IPS-15b (cell line): Measurements from ENCODE around the gene GLIS1.

ENCODE experiments used
- H3K27me3 ChIP-seq: one replicate; pipeline ENCODE4 v1.6.1; 2013; ENCODE audit warnings: low read length; ENCODE audit not compliant: control insufficient read depth, insufficient read depth
- H3K36me3 ChIP-seq: one replicate; pipeline ENCODE4 v1.6.1; 2013; ENCODE audit warnings: low read length; ENCODE audit not compliant: control insufficient read depth, insufficient read depth
- H3K4me1 ChIP-seq: one replicate; pipeline ENCODE4 v1.6.1; 2013; ENCODE audit warnings: mild to moderate bottlenecking, low read length; ENCODE audit not compliant: control insufficient read depth, insufficient read depth
- H3K4me3 ChIP-seq: one replicate; pipeline ENCODE4 v1.5.1; 2013; ENCODE audit warnings: low read depth, low read length
- H3K9ac ChIP-seq: one replicate; pipeline ENCODE4 v1.6.1; 2013; ENCODE audit warnings: low read depth, mild to moderate bottlenecking, low read length
- H3K9me3 ChIP-seq: one replicate; pipeline ENCODE4 v1.6.1; 2013; ENCODE audit warnings: mild to moderate bottlenecking, low read length; ENCODE audit not compliant: control insufficient read depth, insufficient read depth

The GLIS1 gene

DNA sequence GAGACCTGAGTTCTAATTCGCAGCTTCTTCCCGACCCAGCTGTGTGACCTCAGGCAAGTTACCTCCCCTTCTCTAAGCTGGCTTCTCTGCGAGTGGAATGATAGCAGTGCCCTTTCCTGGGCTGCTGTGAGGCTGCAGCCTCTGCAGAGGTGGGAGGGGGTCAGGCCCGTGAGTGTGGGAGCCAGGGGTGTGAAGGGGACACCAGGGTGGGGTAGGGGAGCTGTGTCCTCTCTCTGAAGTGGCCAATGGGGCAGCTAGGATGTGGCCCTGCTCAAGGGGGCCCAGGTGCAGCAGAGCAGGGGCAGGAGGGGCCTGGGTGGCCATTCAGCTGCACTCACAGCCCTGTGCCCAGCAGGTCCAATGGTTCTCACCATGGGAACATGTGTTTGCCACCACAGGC, 255.3 kb downstream of the GLIS1 start:
- no peaks in the 10 kb centered on the region for H3K36me3 ChIP-seq
- no peak overlapping the region for H3K4me3 ChIP-seq
- H3K27me3 ChIP-seq = no peaks in the 10 kb centered on the region
- no peaks in the 10 kb centered on the region for H3K9me3 ChIP-seq
- no peaks in the 10 kb centered on the region for H3K4me1 ChIP-seq
- no peak overlapping the region for H3K9ac ChIP-seq

DNA sequence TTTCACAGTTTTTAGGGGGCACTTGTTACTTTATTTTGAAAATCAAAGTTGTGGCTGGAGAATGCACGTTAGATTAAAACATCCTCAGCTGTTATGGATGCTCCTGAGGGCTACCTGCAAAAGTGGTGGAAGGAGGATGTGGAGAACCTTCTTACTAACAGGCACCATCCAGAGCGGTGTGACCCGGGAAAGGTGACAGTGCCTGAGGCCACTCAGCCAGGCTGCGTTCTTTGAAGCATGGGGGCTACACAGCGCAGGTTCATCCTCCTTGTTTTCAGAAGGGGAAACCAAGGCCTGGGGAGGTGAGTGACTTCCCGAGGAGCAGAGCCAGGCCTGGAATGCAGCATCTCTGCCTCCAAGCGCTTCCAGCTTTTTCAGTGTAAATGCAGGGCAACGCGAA, 255.8 kb downstream of the GLIS1 start:
- H3K4me1 ChIP-seq = no peaks in the 10 kb centered on the region
- no peak overlapping the region for H3K4me3 ChIP-seq
- no peaks in the 10 kb centered on the region for H3K9me3 ChIP-seq
- H3K9ac ChIP-seq = no peak overlapping the region
- H3K27me3 ChIP-seq = no peaks in the 10 kb centered on the region
- H3K36me3 ChIP-seq = no peaks in the 10 kb centered on the region

GRCh38 chr1:53482441-53483153, 256.4 kb downstream of the GLIS1 start:
- Histone ChIP-seq H3K4me1 (no peaks in the 10 kb centered on the region), H3K9me3 (no peaks in the 10 kb centered on the region), H3K27me3 (no peaks in the 10 kb centered on the region), H3K9ac (no peak overlapping the region), H3K4me3 (no peak overlapping the region), H3K36me3 (no peaks in the 10 kb centered on the region)

GRCh38 chr1:53481456-53481855, 257.5 kb downstream of the GLIS1 start:
- no peak overlapping the region for H3K9ac ChIP-seq
- no peaks in the 10 kb centered on the region for H3K9me3 ChIP-seq
- no peak overlapping the region for H3K4me3 ChIP-seq
- H3K27me3 ChIP-seq = no peaks in the 10 kb centered on the region
- H3K4me1 ChIP-seq = no peaks in the 10 kb centered on the region
- no peaks in the 10 kb centered on the region for H3K36me3 ChIP-seq

GRCh38 chr1:53480678-53481077, 258.3 kb downstream of the GLIS1 start:
- no peaks in the 10 kb centered on the region for H3K36me3 ChIP-seq
- H3K9me3 ChIP-seq = no peaks in the 10 kb centered on the region
- H3K4me3 ChIP-seq = no peak overlapping the region
- no peaks in the 10 kb centered on the region for H3K27me3 ChIP-seq
- no peak overlapping the region for H3K9ac ChIP-seq
- H3K4me1 ChIP-seq = no peaks in the 10 kb centered on the region

DNA sequence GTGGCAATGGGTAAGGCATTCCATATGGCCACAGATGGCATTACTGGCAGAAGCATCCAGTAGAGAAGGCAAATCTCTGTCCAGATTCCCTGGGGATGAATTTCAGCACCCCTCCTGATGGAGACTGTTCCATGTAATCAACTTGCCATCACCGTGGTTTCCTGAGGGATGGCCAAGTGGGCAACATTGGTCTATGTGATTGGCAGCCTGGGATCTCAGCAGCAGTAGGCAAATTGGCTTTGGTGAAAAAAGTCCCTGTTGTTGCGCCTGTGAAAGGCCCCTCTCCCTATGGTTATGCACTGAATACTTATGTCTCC, 260.5 kb downstream of the GLIS1 start:
- H3K9me3 ChIP-seq = no peaks in the 10 kb centered on the region
- no peak overlapping the region for H3K9ac ChIP-seq
- no peak overlapping the region for H3K4me3 ChIP-seq
- H3K4me1 ChIP-seq = no peaks in the 10 kb centered on the region
- H3K27me3 ChIP-seq = no peaks in the 10 kb centered on the region
- no peaks in the 10 kb centered on the region for H3K36me3 ChIP-seq

- H3K9ac ChIP-seq = no peak overlapping the region
These were observed 261.1 kb downstream of the GLIS1 start for GRCh38 chr1:53477651-53478501.

DNA sequence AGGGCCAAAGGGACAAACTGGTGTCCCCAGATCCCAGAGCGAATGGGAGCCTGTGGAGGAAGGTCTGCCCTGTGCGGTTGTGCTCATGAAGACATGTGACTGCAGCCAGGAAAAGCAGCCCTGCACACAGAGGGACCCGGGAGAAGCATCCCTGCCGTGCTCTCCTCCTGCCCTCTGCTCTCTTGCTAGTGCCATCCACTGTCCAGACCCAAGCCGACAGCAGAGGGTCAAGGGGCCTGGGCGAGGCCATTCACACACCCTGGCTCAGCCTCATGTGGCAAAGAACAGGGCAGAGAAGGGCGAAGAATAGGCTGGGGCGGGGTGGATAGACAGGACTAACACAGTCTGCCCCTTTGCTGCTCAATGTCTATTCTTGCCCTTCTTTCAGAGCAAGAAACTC, 262.4 kb downstream of the GLIS1 start:
- Histone ChIP-seq H3K36me3 (no peaks in the 10 kb centered on the region), H3K4me1 (no peaks in the 10 kb centered on the region), H3K4me3 (no peak overlapping the region), H3K27me3 (no peaks in the 10 kb centered on the region), H3K9ac (no peak overlapping the region), H3K9me3 (no peaks in the 10 kb centered on the region)

More at GRCh38 chr1:53477651-53478501, 261.1 kb downstream of the GLIS1 start:
- Histone ChIP-seq H3K4me1 (no peaks in the 10 kb centered on the region), H3K36me3 (no peaks in the 10 kb centered on the region), H3K9me3 (no peaks in the 10 kb centered on the region), H3K27me3 (no peaks in the 10 kb centered on the region), H3K4me3 (no peak overlapping the region)

GRCh38 chr1:53475664-53476063, 263.3 kb downstream of the GLIS1 start:
- Histone ChIP-seq H3K4me3 (no peak overlapping the region), H3K9me3 (no peaks in the 10 kb centered on the region), H3K4me1 (no peaks in the 10 kb centered on the region), H3K36me3 (no peaks in the 10 kb centered on the region), H3K27me3 (peaks cover 4% of the 10 kb centered on the region), H3K9ac (no peak overlapping the region)

DNA sequence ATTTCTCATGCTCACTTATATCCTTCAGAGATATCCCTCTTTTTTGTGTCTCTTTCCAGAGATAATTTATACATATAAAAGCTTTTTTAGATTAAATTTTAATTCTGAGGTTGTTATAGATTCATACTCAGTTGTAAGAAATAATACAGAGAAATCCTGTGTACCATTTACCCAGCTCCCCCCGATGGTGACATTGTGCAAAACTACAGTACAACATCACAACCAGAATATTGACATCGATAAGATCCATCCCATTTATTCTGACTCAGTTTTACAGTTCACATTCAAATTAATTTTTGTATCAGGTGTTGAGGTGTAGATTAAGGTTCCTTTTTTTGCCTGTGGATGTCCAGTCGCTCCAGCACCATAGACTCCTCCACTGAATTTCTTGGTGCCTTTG, 265.5 kb downstream of the GLIS1 start:
- Histone ChIP-seq H3K27me3 (peaks cover 4% of the 10 kb centered on the region), H3K4me3 (no peak overlapping the region), H3K4me1 (peaks cover 2% of the 10 kb centered on the region), H3K36me3 (no peaks in the 10 kb centered on the region), H3K9me3 (no peaks in the 10 kb centered on the region), H3K9ac (no peak overlapping the region)

DNA sequence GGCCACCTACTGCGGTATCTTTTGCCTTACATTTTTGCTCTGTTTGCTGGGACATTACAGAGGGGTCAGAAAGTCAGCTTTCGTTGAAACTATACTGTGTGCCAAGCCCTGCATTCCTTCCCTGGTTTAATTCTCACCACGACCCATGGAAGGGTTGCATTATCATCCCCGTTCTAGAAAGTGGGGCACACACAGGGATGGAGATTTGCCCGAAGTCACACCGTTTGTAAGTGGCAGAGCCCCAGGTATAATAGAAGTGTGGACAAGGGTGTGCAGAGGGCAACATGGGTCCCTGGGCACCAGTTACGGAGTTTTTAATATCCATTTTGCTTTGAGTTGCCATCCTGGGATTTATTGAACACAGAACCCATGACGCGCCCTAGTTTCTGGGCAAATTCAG, 268.0 kb downstream of the GLIS1 start:
- H3K9ac ChIP-seq = no peak overlapping the region
- H3K9me3 ChIP-seq = no peaks in the 10 kb centered on the region
- H3K4me1 ChIP-seq = peaks cover 2% of the 10 kb centered on the region
- H3K4me3 ChIP-seq = no peak overlapping the region
- peaks cover 4% of the 10 kb centered on the region for H3K27me3 ChIP-seq
- peaks cover 2% of the 10 kb centered on the region for H3K36me3 ChIP-seq

DNA sequence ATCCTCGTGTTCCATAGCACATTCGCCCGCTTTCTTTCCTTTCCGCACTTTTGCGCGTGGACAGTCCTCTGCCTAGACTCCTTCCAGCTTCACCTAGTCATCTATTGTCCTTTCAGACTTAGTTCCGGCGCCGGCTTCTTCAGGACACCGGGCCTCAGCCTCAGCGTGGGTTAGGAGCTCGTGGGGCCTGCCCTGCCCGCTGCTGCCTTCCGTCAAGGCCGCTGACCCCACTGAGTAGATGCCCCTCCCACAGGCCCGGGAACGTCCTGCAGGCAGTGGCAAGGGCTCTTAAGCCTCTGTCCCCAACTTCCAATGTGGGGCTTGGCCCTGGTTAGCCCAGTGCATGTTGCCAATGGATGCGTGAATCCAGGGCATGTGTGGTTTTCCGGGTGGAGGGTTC, 268.4 kb downstream of the GLIS1 start:
- Histone ChIP-seq H3K4me3 (no peak overlapping the region), H3K9ac (no peak overlapping the region), H3K4me1 (peaks cover 2% of the 10 kb centered on the region)

More for the DNA sequence above, 268.4 kb downstream of the GLIS1 start:
- H3K9me3 ChIP-seq = no peaks in the 10 kb centered on the region
- H3K27me3 ChIP-seq = peaks cover 4% of the 10 kb centered on the region
- peaks cover 2% of the 10 kb centered on the region for H3K36me3 ChIP-seq
